Esophagus (tissue), 2 donors: Measurements from ENCODE around the gene PTCH2. TPM values are rescaled to one million over a fixed set of nuclear protein-coding genes. Genes with fewer than 3 reads are reported as not detected.

Source experiments
- H3K27ac ChIP-seq, 2 donors: one replicate each; pipeline ENCODE4 v1.5.1; 2013; ENCODE audit warnings: low read depth in 2 of 2, mild to moderate bottlenecking in 2 of 2, inconsistent platforms in 1 of 2, low read length in 1 of 2, moderate library complexity in 1 of 2
- H3K27me3 ChIP-seq, 2 donors: one replicate each; pipeline ENCODE4 v1.6.1; 2013; ENCODE audit warnings: low read length in 2 of 2, control low read depth in 1 of 2, mild to moderate bottlenecking in 1 of 2; ENCODE audit not compliant: insufficient read depth in 2 of 2, control insufficient read depth in 1 of 2
- H3K36me3 ChIP-seq, 2 donors: one replicate each; pipeline ENCODE4 v1.6.1; 2013; ENCODE audit warnings: low read length in 1 of 2; ENCODE audit not compliant: control insufficient read depth in 2 of 2, insufficient read depth in 2 of 2
- H3K4me1 ChIP-seq, 2 donors: one replicate each; pipeline ENCODE4 v1.6.1; 2013; ENCODE audit warnings: low read length in 1 of 2; ENCODE audit not compliant: control insufficient read depth in 2 of 2, insufficient read depth in 2 of 2
- H3K4me3 ChIP-seq, 2 donors: one replicate each; pipeline ENCODE4 v1.5.1; 2013; ENCODE audit warnings: low read length in 2 of 2, mild to moderate bottlenecking in 2 of 2, low read depth in 1 of 2, moderate library complexity in 1 of 2
- H3K9me3 ChIP-seq, 2 donors: one replicate each; pipeline ENCODE4 v1.6.1; 2013; ENCODE audit warnings: mild to moderate bottlenecking in 2 of 2, low read depth in 1 of 2, low read length in 1 of 2, moderate library complexity in 1 of 2; ENCODE audit not compliant: control insufficient read depth in 2 of 2, insufficient read depth in 1 of 2
- WGBS, 2 donors: extraction: QIAGEN DNeasy Blood & Tissue Kit; methylation state at CpG; one replicate each; pipeline ENCODE4 v1.1.7; 2013; 5-methylcytosine and 5-hydroxymethylcytosine counted together
- polyA plus RNA-seq, 2 donors: library from polyadenylated mRNA; stranded (reverse); fragments of 200-250 nt; gene quantifications; one replicate each; pipeline ENCODE4 v1.2.3, GENCODE V29; 2013
- donor health status: healthy with polysubstance abuse.
- donor health status: Bipolar disorder and iron deficiency.

Gene PTCH2
- polyA plus RNA-seq, 2 donors = 0.34 to 0.71 TPM

DNA sequence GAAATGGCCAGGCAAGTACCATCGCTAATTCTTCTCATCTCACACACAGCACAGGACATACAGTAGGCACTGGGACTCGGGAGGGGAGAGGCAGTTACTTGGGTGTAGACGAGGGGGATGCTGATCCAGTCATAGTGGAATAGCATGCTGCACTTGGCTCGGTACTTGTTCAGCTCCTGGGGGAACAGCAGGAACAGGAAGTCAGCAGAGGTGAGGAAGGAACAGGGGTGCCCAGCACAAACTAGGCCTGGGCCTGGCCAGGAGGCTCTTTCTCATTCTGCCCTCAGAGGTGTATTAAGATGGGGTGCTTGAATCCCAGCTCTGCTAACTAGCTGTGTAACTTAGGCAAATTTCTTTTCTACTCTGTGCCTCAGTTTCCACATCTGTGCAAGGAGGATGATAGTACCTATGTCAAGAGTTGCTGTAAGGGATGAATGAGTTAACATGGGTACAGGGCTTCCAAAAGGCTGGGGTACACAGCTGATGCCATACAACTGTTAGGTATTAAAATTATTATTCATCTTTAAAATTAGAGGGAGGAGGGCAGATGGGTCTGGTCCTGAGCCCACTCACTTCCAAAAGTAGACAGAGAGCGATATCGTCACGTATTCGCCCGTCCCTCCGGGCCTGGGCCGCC is 57.4 kb downstream of the PTCH2 start:
- peak overlapping the region in 1 of 2 donors; percentile 22 for H3K27ac ChIP-seq
- no peaks in the 10 kb centered on the region for H3K27me3 ChIP-seq
- peaks cover 0 to 7% of the 10 kb centered on the region in 2 donors for H3K4me1 ChIP-seq
- peaks cover 0 to 3% of the 10 kb centered on the region in 2 donors for H3K36me3 ChIP-seq
- H3K9me3 ChIP-seq = no peaks in the 10 kb centered on the region
- WGBS, 2 donors = 34 to 38% methylated on average over 11 of the region's 11 CpGs
- H3K4me3 ChIP-seq = peak overlapping the region in 1 of 2 donors; percentile 55

DNA sequence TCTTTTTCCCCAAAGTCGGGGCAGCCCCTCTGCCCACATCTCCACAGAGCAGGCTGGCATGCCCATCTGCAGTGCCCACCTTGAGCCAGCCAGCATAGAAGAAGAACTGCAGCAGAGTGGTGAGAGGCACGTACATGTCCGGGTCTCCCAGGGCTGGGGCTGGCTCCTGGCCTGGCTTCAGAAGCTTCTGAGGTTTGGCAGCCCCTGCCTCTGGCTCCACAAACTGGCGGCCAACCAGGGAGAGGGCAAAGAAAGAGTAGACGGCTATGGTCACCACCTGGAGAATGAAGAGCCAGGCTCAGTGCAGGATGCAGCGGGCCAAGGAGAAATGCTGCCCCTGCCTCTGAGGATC is 58.0 kb downstream of the PTCH2 start:
- Histone ChIP-seq H3K4me3 (no peak overlapping the region), H3K36me3 (peaks cover 0 to 3% of the 10 kb centered on the region in 2 donors), H3K9me3 (no peaks in the 10 kb centered on the region), H3K27ac (no peak overlapping the region), H3K27me3 (no peaks in the 10 kb centered on the region), H3K4me1 (peaks cover 0 to 7% of the 10 kb centered on the region in 2 donors)
- 75 to 81% methylated on average over 6 of the region's 6 CpGs for WGBS, 2 donors

DNA sequence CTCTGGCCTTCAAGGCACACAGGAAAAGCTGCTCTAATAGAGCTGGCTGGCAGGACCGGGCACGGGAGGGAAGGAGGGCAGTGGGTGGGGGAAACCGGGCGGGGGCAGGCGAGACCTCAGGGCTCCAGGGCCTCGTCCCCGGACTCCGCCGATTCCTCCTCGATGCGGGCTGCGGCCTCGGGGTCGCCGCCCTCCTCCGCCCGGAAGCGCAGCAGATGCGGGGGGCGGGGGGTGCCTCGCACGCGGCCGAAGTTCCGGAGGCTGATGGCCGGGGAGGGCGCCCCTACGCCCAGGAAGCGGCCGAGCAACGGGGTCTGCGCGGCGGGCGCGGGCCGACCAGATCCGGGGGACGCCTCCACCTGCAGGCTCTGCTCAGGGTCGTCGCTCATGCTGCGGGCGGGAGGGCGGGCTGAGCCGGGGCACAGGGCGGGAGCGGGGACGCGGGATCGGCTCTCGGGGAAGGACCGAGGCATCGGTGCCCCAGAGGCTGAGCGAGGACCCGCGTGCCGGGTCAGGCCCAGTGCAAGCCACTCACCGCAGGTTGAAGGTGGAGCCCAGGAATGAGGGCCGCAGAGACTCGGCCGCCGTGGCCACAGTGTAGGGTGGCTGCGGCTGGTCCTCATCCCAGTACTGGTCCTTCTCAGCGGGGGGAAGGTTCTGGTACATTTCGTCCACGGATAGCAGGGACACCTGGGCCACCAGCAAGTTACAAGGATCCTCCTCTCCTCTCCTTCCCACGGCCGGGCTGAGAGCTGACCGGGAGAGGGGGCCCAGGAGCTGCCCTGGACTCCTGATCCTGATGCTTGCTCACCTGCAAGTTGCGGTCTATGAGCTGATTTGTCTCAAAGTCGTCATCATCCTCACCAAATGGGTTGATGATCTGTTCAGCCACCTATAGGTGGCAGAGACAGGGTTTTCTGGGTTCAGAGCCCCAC is 58.7 kb downstream of the PTCH2 start:
- H3K27me3 ChIP-seq = no peaks in the 10 kb centered on the region
- H3K4me1 ChIP-seq = peaks cover 0 to 7% of the 10 kb centered on the region in 2 donors
- H3K4me3 ChIP-seq = peak overlapping the region; percentile 5 to 25
- no peak overlapping the region for H3K27ac ChIP-seq
- 10 to 12% methylated on average over 41 to 71 of the region's 71 CpGs for WGBS, 2 donors
- H3K9me3 ChIP-seq = no peaks in the 10 kb centered on the region
- H3K36me3 ChIP-seq = peaks cover 0 to 3% of the 10 kb centered on the region in 2 donors

DNA sequence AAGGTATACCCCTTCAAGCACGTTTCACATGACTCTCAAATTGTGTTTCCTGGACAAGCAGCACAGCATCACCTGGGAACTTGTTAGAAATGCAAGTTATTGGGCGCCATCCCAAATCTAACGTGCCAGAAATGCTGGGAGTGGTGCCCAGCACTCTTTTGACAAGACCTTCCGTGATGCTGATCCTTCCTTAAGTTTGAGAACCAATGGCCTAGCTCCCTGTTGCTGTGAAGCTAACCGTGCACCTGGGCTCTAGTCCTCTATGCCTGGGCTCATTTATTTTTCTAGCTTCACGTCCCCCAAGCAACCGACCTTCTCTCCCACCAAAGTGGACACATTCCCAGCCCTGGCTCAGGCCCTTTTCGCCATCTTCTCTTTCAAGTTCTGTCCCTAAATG is 59.4 kb downstream of the PTCH2 start:
- Histone ChIP-seq H3K27ac (no peak overlapping the region), H3K27me3 (no peaks in the 10 kb centered on the region), H3K9me3 (no peaks in the 10 kb centered on the region), H3K4me1 (peaks cover under 1 to 7% of the 10 kb centered on the region in 2 donors), H3K4me3 (peak overlapping the region in 1 of 2 donors; percentile 5), H3K36me3 (peaks cover 0 to 4% of the 10 kb centered on the region in 2 donors)
- 29 to 38% methylated on average over 8 of the region's 8 CpGs for WGBS, 2 donors

DNA sequence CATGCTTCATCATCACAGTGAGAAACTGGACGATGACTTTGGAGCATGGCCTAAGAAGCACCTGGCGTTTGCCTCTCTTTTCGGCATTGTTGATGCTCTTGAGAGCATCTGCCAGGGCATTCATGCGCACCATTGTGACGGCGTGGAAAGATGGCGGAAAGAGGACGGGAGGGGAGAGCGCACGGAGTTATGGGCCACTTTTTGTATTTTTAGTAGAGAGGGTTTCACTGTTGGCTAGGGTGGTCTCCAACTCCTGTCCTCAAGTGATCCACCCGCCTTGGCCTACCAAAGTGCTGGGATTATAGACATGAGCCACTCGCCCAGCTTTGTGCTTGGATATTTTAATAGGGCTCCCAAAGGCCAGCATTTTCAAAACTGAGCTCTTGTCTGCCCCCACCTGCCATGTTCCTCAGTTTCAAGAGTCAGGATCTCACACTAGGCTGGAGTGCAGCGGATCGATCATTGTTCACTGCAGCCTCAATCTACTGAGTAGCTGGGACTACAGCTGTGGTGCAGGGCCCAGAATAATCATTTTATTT is 62.4 kb downstream of the PTCH2 start:
- WGBS, 2 donors = 91 to 93% methylated on average over 14 of the region's 14 CpGs
- Histone ChIP-seq H3K9me3 (no peaks in the 10 kb centered on the region), H3K36me3 (peaks cover 8 to 25% of the 10 kb centered on the region in 2 donors), H3K4me1 (peaks cover 6 to 9% of the 10 kb centered on the region in 2 donors), H3K4me3 (no peak overlapping the region), H3K27me3 (no peaks in the 10 kb centered on the region), H3K27ac (no peak overlapping the region)

DNA sequence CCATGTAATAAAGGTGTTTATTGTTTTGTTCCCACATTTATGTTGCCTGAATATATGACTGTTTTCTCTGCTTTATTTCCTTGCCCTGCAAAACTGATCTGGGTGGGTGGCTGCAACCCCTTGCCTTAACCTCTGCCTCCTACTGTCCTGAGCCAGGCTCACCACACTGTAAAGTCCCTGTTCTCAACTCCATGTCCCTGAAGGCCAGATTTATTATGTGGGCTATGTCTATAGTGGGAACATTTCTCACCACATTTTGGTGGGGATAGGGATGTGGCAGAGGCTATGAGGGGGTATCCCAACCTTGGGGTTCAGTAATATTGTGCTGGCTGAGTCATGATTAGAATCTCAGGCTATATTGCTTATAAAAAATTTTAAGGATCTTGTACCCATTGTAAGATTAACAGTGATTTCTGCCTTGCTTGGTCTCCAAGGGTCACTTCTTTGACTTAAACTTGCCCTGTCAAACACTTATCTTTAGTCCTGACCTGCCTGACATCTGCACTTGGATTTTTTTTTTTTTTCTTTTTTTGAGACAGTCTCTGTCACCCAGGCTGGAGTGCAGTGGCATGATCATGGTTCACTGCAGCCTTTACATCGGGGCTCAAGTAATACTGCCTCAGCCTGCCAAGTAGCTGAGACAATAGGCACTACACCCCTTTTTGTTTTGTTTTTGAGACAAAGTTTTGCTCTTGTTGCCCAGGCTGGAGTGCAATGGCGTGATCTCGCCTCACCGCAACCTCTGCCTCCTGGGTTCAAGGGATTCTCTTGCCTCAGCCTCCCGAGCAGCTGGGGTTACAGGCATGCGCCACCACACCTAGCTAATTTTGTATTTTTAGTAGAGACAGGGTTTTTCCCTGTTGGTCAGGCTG is 64.1 kb downstream of the PTCH2 start:
- H3K9me3 ChIP-seq = no peaks in the 10 kb centered on the region
- H3K4me1 ChIP-seq = peaks cover 6% of the 10 kb centered on the region in 2 donors
- H3K27ac ChIP-seq = peak overlapping the region in 1 of 2 donors; percentile 47
- WGBS, 2 donors = 81 to 89% methylated on average over 6 of the region's 6 CpGs
- peaks cover 8 to 25% of the 10 kb centered on the region in 2 donors for H3K36me3 ChIP-seq
- H3K27me3 ChIP-seq = no peaks in the 10 kb centered on the region
- no peak overlapping the region for H3K4me3 ChIP-seq

DNA sequence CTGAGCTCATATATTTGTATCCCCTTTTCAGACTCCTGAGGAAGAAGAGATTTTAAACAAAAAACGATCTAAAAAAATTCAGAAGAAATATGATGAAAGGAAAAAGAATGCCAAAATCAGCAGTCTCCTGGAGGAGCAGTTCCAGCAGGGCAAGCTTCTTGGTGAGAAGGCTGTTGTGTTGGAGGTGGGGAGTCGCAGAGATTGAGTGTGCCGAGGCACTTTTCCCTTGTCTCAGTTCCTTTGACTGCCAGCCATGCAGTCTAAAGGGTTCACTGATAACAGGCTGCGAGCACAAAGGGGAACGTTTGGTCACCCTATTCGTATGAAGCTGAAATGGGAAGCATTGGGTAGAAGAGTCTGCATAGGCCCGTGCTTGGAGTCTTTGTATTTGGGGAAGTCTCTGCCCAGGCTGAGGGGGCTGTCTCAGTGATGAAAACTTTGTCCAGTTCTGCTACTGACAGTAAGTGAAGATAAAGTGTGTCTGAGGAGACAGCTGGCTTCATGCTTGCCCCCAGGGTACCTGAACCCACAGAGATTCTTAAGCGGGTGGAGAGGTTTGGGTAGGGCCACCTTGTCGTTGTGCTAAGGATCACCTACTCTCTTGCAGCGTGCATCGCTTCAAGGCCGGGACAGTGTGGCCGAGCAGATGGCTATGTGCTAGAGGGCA is 65.0 kb downstream of the PTCH2 start:
- Histone ChIP-seq H3K27ac (no peak overlapping the region), H3K4me3 (peak overlapping the region in 1 of 2 donors; percentile 88)

DNA sequence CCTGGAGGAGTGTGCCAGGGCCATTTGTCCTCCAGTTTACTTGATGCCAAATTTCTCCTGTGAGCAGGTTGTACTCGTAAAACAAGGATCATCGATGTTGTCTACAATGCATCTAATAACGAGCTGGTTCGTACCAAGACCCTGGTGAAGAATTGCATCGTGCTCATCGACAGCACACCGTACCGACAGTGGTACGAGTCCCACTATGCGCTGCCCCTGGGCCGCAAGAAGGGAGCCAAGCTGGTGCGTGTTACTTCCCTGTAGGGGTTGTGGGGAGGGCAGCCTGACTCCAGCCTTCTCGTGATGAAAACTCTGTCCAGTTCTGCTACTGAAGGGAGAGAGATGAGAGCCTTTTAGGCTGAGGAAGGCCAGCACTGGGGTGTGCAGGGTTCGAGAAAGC is 65.5 kb downstream of the PTCH2 start:
- WGBS, 2 donors = 63 to 69% methylated on average over 14 of the region's 14 CpGs
- peaks cover 8 to 25% of the 10 kb centered on the region in 2 donors for H3K36me3 ChIP-seq
- H3K9me3 ChIP-seq = no peaks in the 10 kb centered on the region
- no peaks in the 10 kb centered on the region for H3K27me3 ChIP-seq
- peaks cover 6% of the 10 kb centered on the region in 2 donors for H3K4me1 ChIP-seq
- peak overlapping the region; percentile 97 to 99 for H3K27ac ChIP-seq
- peak overlapping the region in 1 of 2 donors; percentile 88 for H3K4me3 ChIP-seq

More for the DNA sequence above, 65.0 kb downstream of the PTCH2 start:
- H3K36me3 ChIP-seq = peaks cover 8 to 25% of the 10 kb centered on the region in 2 donors
- no peaks in the 10 kb centered on the region for H3K9me3 ChIP-seq
- no peaks in the 10 kb centered on the region for H3K27me3 ChIP-seq
- 65 to 69% methylated on average over 13 of the region's 13 CpGs for WGBS, 2 donors
- peaks cover 6% of the 10 kb centered on the region in 2 donors for H3K4me1 ChIP-seq
